MM.1S (cell line): ENCODE results near the gene BAAT.

ENCODE experiments used
- DNase-seq: peaks from one replicate; pipeline ENCODE4 v3.0.0-alpha.2; 2015
- H2AFZ ChIP-seq: fragments of 300-600 bp; sonication (generic); 2 replicates; pipeline ENCODE4 v1.6.0; 2016; ENCODE audit warnings: antibody characterized with exemption, low read length
- H3F3A ChIP-seq: fragments of 300-600 bp; sonication (generic); 2 replicates; pipeline ENCODE4 v1.6.1; 2016; ENCODE audit warnings: mild to moderate bottlenecking, antibody characterized with exemption, low read length, moderate library complexity, mixed read lengths; ENCODE audit not compliant: insufficient read depth
- H3K27ac ChIP-seq: fragments of 300-600 bp; sonication (generic); 2 replicates; pipeline ENCODE4 v1.5.1; 2016; ENCODE audit warnings: mild to moderate bottlenecking, low read length
- H3K27me3 ChIP-seq: fragments of 300-600 bp; sonication (generic); replicated peaks from 2 replicates; pipeline ENCODE4 v1.6.0; 2016; ENCODE audit warnings: low read length; ENCODE audit not compliant: insufficient read depth
- H3K36me3 ChIP-seq: fragments of 300-600 bp; sonication (generic); replicated peaks from 2 replicates; pipeline ENCODE4 v1.6.1; 2016; ENCODE audit warnings: mild to moderate bottlenecking, low read length, mixed read lengths; ENCODE audit not compliant: insufficient read depth
- H3K4me1 ChIP-seq: fragments of 300-600 bp; sonication (generic); 2 replicates; pipeline ENCODE4 v1.6.1; 2016; ENCODE audit warnings: low read length, mixed read lengths
- H3K4me2 ChIP-seq: fragments of 300-600 bp; sonication (generic); 2 replicates; pipeline ENCODE4 v1.6.0; 2016; ENCODE audit warnings: low read depth, low read length
- H3K4me3 ChIP-seq: fragments of 300-600 bp; sonication (generic); 2 replicates; pipeline ENCODE4 v1.5.1; 2016; ENCODE audit warnings: low read length, mixed read lengths
- H3K79me2 ChIP-seq: fragments of 300-600 bp; sonication (generic); 2 replicates; pipeline ENCODE4 v1.6.1; 2016; ENCODE audit warnings: mixed run types, low read length, mixed read lengths
- H3K9ac ChIP-seq: fragments of 300-600 bp; sonication (generic); 2 replicates; pipeline ENCODE4 v1.6.1; 2016; ENCODE audit warnings: low read length, mixed read lengths
- H3K9me2 ChIP-seq: fragments of 300-600 bp; sonication (generic); replicated peaks from 2 replicates; pipeline ENCODE4 v1.6.1; 2016; ENCODE audit warnings: mild to moderate bottlenecking, low read length, mixed read lengths; ENCODE audit not compliant: insufficient read depth
- H3K9me3 ChIP-seq: fragments of 300-600 bp; sonication (generic); replicated peaks from 2 replicates; pipeline ENCODE4 v1.6.1; 2016; ENCODE audit warnings: mild to moderate bottlenecking, low read length, mixed read lengths; ENCODE audit not compliant: insufficient read depth
- H4K20me1 ChIP-seq: fragments of 300-600 bp; sonication (generic); 2 replicates; pipeline ENCODE4 v1.6.1; 2016; ENCODE audit warnings: mild to moderate bottlenecking, low read length, moderate library complexity, mixed read lengths; ENCODE audit not compliant: insufficient read depth
- CTCF ChIP-seq: fragments of 300-600 bp; sonication (generic); IDR thresholded peaks from 2 replicates; pipeline ENCODE4 v1.5.1; 2016; ENCODE audit warnings: antibody characterized with exemption, low read length, mixed read lengths
- EZH2 ChIP-seq: fragments of 300-600 bp; sonication (generic); optimal IDR thresholded peaks from 2 replicates; pipeline ENCODE3; 2017; ENCODE audit warnings: low read depth, mild to moderate bottlenecking, antibody characterized with exemption, low read length, mixed read lengths
- EZH2phosphoT487 ChIP-seq: fragments of 300-600 bp; sonication (generic); IDR thresholded peaks from 2 replicates; pipeline ENCODE4 v1.6.1; 2018; ENCODE audit warnings: antibody characterized with exemption, low read length

BAAT gene

DNA sequence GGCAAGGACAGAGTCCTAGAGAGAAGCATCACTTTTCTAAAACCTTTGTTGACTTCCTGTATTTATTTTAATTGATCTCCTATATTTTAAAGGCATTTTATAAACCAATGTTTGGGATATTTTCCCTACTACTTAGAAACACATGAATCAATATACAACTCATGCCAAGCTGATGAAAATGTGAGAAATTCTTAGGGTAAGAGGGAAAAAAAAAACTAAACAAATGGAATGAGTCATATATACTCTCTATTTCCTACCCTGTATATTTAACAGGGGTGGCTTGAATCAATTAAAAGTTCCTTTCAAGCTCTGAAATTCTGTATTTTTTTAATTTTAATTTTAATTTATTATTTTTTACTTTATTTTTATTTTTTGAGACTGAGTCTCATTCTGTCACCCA, 19.6 kb downstream of the BAAT start:
- no peaks in the 10 kb centered on the region for H4K20me1 ChIP-seq
- no peaks in the 10 kb centered on the region for H3K9me2 ChIP-seq
- no peaks in the 10 kb centered on the region for H3K9me3 ChIP-seq
- no peak overlapping the region for H2AFZ ChIP-seq
- H3F3A ChIP-seq = no peaks in the 10 kb centered on the region
- no peak for TF ChIP-seq EZH2
- no peak for TF ChIP-seq EZH2phosphoT487
- no peak for TF ChIP-seq CTCF
- DNase-seq = no peak
- H3K4me3 ChIP-seq = no peak overlapping the region
- no peak overlapping the region for H3K4me2 ChIP-seq
- H3K4me1 ChIP-seq = no peaks in the 10 kb centered on the region
- no peak overlapping the region for H3K9ac ChIP-seq
- no peaks in the 10 kb centered on the region for H3K27me3 ChIP-seq
- no peaks in the 10 kb centered on the region for H3K36me3 ChIP-seq
- H3K79me2 ChIP-seq = no peaks in the 10 kb centered on the region
- H3K27ac ChIP-seq = no peak overlapping the region

DNA sequence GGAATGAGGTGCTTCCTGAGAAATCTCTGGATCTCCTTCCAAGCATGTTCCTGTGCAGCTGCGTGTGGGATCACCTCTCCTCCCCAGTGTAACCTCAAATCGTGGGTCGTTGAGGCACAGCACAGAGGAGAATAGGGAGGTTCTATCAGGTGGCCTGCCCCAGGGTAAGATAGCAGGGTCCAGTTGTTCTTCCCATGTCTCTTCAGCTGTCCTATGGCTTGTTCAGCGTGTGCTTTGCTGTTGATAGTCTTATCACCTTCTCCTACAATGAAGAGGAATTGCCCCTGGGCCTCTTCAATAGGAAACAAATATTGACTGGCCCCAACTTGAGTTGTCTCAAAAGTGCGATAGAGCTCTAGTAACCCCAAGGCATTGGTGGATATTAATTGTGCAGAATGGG, 22.4 kb downstream of the BAAT start:
- H3K27me3 ChIP-seq = no peaks in the 10 kb centered on the region
- no peaks in the 10 kb centered on the region for H3K36me3 ChIP-seq
- no peaks in the 10 kb centered on the region for H3K9me3 ChIP-seq
- TF ChIP-seq CTCF (no peak), EZH2phosphoT487 (no peak), EZH2 (no peak)
- H3K27ac ChIP-seq = no peak overlapping the region
- H3K9ac ChIP-seq = no peak overlapping the region
- H3K9me2 ChIP-seq = no peaks in the 10 kb centered on the region
- no peak for DNase-seq
- H4K20me1 ChIP-seq = no peaks in the 10 kb centered on the region
- no peak overlapping the region for H3K4me2 ChIP-seq
- H3K4me3 ChIP-seq = no peak overlapping the region
- no peak overlapping the region for H2AFZ ChIP-seq
- no peaks in the 10 kb centered on the region for H3K79me2 ChIP-seq
- no peaks in the 10 kb centered on the region for H3K4me1 ChIP-seq
- H3F3A ChIP-seq = no peaks in the 10 kb centered on the region

GRCh38 chr9:101360647-101361046, 24.2 kb downstream of the BAAT start:
- no peak overlapping the region for H2AFZ ChIP-seq
- H3F3A ChIP-seq = no peaks in the 10 kb centered on the region
- H3K9ac ChIP-seq = no peak overlapping the region
- H4K20me1 ChIP-seq = no peaks in the 10 kb centered on the region
- no peaks in the 10 kb centered on the region for H3K27me3 ChIP-seq
- H3K36me3 ChIP-seq = no peaks in the 10 kb centered on the region
- no peak overlapping the region for H3K4me3 ChIP-seq
- TF ChIP-seq EZH2 = no peak
- no peak for TF ChIP-seq CTCF
- no peak for TF ChIP-seq EZH2phosphoT487
- no peak overlapping the region for H3K4me2 ChIP-seq
- DNase-seq = no peak
- H3K4me1 ChIP-seq = no peaks in the 10 kb centered on the region
- no peaks in the 10 kb centered on the region for H3K9me3 ChIP-seq
- H3K9me2 ChIP-seq = no peaks in the 10 kb centered on the region
- no peaks in the 10 kb centered on the region for H3K79me2 ChIP-seq
- no peak overlapping the region for H3K27ac ChIP-seq
